ENCODE data around the gene GRIA1. TPM values are rescaled to one million over a fixed set of nuclear protein-coding genes. Genes with fewer than 3 reads are reported as not detected.

The GRIA1 gene
- total RNA-seq, 2 donors from 2014 or later: not detected

DNA sequence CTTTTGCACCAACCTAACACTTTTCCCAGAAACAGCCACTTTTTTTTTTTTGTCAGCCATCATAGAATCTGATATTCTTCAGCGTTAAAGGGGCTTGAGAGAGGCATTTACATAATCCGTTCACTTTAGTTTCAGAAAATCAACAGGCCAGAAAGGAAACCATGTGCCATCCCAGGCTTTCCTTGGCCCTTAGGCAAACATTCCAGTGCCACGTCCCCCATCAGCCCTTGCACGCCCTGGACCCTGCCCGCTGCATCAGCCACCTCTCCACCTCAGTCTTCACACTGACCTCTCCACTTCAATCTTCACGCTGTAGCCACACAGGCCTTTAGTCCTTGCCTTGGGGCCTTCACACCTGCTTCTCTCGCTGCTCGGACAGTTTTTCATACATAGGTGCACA is 123.2 kb downstream of the GRIA1 start:
- no peaks in the 10 kb centered on the region for H3K9me3 ChIP-seq (ENCODE audit: control insufficient read depth, low read length, poor library complexity, severe bottlenecking)
- no peaks in the 10 kb centered on the region for H3K4me1 Mint-ChIP-seq

DNA sequence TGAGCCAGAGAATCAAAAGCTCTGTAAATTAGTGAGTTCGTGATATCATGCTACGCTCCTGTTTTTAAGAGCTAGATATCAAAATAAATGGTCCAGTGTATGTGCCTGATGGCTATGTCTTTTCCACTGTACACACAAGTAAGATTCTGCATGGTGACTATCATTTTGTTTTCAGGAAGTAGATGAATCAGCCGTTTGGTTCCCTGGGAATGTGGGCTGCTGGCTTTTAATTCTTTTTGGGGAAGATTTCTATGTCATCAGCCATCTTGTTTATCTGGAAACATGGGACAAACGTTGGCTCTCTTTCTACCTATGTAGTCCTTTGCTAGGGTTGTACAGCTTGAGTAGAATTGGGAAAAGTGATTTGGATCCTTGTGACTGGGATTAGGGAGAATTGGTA is 126.7 kb downstream of the GRIA1 start:
- no peaks in the 10 kb centered on the region for H3K9me3 ChIP-seq (ENCODE audit: control insufficient read depth, low read length, poor library complexity, severe bottlenecking)
- Mint-ChIP-seq H3K4me1 (no peaks in the 10 kb centered on the region), H3K27ac (no peak overlapping the region), H3K36me3 (ENCODE audit: low read depth) (no peaks in the 10 kb centered on the region), H3K4me3 (no peak overlapping the region), H3K27me3 (no peaks in the 10 kb centered on the region)
- no peak for DNase-seq
- ATAC-seq: no peak

More for the DNA sequence above, 123.2 kb downstream of the GRIA1 start:
- Mint-ChIP-seq H3K27ac (no peak overlapping the region), H3K36me3 (ENCODE audit: low read depth) (no peaks in the 10 kb centered on the region), H3K27me3 (peaks cover 4% of the 10 kb centered on the region), H3K4me3 (no peak overlapping the region)
- no peak for ATAC-seq
- no peak for DNase-seq

DNA sequence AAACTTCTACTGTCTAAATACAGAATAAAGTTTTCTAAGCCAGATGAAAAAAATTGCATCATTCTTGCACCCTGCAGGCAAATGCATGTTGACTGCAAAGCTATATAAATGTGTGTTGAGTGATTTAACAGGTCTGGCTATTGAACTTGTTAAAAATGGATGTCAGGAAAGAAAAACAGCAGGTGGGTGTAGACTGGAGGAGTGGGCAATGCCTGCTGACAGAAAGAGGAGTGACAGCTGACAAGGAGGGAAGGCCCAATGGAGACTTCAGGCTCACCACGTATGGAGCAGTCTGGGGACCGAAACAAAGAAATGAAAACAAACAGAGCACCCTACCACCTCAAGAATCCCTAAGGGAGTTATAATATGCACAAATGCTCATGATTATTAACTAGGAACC is 127.8 kb downstream of the GRIA1 start:
- no peaks in the 10 kb centered on the region for H3K27me3 Mint-ChIP-seq
- no peak overlapping the region for H3K4me3 Mint-ChIP-seq
- H3K27ac Mint-ChIP-seq: no peak overlapping the region
- no peaks in the 10 kb centered on the region for H3K9me3 ChIP-seq (ENCODE audit: control insufficient read depth, low read length, poor library complexity, severe bottlenecking)
- no peaks in the 10 kb centered on the region for H3K4me1 Mint-ChIP-seq
- no peaks in the 10 kb centered on the region for H3K36me3 Mint-ChIP-seq (ENCODE audit: low read depth)
- DNase-seq (no peak), ATAC-seq (no peak)

DNA sequence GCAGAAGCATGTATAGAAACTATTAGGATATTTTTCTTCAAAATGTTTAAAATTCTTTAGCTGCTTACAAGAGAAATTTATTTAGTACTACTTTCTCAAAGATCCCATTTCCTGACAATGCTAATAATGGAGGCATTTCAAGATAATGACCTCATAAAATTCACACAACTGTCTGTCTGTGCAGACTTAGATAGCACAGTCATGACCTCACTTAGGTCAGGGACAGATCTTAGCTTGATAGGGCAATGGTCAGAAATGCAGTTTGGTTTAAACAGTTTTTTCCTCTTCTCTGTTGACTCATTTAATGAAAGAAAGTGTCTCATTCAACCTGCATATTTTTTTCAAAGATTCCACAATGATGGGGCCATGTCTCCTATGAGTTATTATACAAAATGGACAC is 128.4 kb downstream of the GRIA1 start:
- no peaks in the 10 kb centered on the region for H3K36me3 Mint-ChIP-seq (ENCODE audit: low read depth)
- no peaks in the 10 kb centered on the region for H3K27me3 Mint-ChIP-seq
- DNase-seq: no peak
- H3K4me3 Mint-ChIP-seq: no peak overlapping the region
- ATAC-seq: no peak
- H3K27ac Mint-ChIP-seq: no peak overlapping the region
- no peaks in the 10 kb centered on the region for H3K4me1 Mint-ChIP-seq
- H3K9me3 ChIP-seq (ENCODE audit: control insufficient read depth, low read length, poor library complexity, severe bottlenecking): no peaks in the 10 kb centered on the region

DNA sequence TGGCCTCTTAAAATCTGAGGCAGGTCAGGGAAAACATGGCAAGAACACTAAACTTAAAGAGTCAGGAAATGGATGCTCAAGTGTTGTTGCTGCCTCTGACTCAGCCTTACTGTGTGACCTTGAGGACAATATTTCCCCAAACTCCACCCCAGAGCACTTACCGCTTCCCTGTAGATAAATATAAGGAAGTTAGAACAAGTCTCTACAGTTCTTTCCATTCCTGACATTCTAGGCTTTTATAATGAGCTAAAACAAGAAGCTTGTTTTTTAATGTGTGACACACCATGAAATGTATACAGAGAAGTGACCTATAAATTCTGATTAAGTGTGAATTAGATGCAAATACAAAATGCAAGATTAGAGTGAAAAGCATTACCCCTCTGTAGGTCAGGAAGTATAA is 129.3 kb downstream of the GRIA1 start:
- Mint-ChIP-seq H3K4me1 (no peaks in the 10 kb centered on the region), H3K27ac (no peak overlapping the region), H3K27me3 (no peaks in the 10 kb centered on the region), H3K4me3 (no peak overlapping the region), H3K36me3 (ENCODE audit: low read depth) (no peaks in the 10 kb centered on the region)
- no peaks in the 10 kb centered on the region for H3K9me3 ChIP-seq (ENCODE audit: control insufficient read depth, low read length, poor library complexity, severe bottlenecking)
- no peak for DNase-seq
- ATAC-seq: no peak

DNA sequence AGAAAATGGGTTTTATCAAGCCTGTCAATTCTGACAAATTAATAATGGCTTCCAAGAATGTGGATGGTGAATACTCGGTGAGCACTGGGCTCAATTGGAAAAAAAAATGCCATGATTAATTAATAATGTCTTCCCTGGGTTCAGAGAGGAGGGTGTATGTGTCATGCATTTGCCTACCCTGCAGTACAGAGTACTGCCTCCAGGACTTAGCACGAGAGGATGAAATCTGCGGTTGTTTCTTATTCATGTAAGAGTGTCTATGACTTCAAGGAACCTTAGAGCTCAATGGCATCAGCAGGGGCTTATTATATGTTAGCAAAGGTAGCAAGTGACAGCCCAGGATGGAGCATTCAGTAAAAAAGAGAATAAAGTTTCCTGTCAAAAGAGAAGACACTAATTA is 132.7 kb downstream of the GRIA1 start:
- H3K9me3 ChIP-seq (ENCODE audit: control insufficient read depth, low read length, poor library complexity, severe bottlenecking): no peaks in the 10 kb centered on the region
- ATAC-seq (no peak), DNase-seq (no peak)
- no peak overlapping the region for H3K27ac Mint-ChIP-seq
- H3K27me3 Mint-ChIP-seq: no peaks in the 10 kb centered on the region
- no peaks in the 10 kb centered on the region for H3K36me3 Mint-ChIP-seq (ENCODE audit: low read depth)
- no peaks in the 10 kb centered on the region for H3K4me1 Mint-ChIP-seq
- no peak overlapping the region for H3K4me3 Mint-ChIP-seq

DNA sequence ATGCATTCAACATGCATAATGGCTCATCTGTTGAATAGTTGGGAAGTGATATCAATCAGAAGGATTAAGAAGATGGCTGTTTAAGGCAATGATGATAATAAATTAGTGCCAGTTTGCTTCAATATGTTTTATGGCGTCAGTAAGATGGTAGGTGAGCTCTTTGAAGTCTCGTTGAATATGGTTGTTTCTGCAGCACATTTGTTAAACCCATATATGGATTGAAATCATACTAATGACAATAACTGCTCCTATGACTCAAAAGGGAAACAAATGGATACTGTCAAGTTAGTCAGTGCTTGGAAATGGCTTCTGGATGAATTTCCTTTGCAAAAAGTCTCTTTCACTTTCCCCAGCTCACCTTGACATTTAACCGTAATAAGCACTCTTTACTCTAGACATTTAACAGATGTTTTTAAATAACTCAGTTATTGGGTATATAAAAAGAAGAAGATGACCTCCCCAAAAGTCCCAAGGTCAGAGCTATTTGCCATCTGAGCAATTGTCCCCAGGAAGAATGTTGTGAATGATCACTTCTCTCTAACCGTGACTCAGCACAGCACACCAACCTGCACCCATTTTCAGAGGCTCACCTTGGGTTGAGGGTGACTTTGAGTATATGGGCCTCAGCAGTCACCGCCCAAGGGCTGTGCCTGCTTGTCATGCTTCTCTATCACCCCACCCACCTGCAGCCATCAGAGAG is 133.4 kb downstream of the GRIA1 start:
- no peak overlapping the region for H3K4me3 Mint-ChIP-seq
- ATAC-seq (no peak), DNase-seq (no peak)
- no peaks in the 10 kb centered on the region for H3K9me3 ChIP-seq (ENCODE audit: control insufficient read depth, low read length, poor library complexity, severe bottlenecking)
- H3K27me3 Mint-ChIP-seq: no peaks in the 10 kb centered on the region
- no peaks in the 10 kb centered on the region for H3K4me1 Mint-ChIP-seq
- H3K27ac Mint-ChIP-seq: no peak overlapping the region
- H3K36me3 Mint-ChIP-seq (ENCODE audit: low read depth): no peaks in the 10 kb centered on the region

DNA sequence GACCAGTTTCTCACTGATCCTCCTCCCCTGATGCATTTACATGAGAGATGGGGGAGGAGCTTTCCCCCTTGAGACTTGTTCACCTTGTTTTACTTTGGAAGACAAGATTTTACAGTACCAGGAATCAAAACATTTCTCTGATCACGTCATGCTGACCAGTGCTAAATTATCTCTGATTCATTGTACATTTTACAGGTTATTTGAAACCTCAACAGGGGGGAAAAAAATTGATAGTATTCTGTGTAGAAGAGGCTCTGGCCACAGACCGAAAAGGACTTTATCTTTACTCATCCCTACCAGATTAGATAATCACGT is 133.9 kb downstream of the GRIA1 start:
- Mint-ChIP-seq H3K4me3 (no peak overlapping the region), H3K36me3 (ENCODE audit: low read depth) (no peaks in the 10 kb centered on the region), H3K27ac (no peak overlapping the region), H3K27me3 (no peaks in the 10 kb centered on the region), H3K4me1 (no peaks in the 10 kb centered on the region)
- no peaks in the 10 kb centered on the region for H3K9me3 ChIP-seq (ENCODE audit: control insufficient read depth, low read length, poor library complexity, severe bottlenecking)
- DNase-seq (no peak), ATAC-seq (no peak)

DNA sequence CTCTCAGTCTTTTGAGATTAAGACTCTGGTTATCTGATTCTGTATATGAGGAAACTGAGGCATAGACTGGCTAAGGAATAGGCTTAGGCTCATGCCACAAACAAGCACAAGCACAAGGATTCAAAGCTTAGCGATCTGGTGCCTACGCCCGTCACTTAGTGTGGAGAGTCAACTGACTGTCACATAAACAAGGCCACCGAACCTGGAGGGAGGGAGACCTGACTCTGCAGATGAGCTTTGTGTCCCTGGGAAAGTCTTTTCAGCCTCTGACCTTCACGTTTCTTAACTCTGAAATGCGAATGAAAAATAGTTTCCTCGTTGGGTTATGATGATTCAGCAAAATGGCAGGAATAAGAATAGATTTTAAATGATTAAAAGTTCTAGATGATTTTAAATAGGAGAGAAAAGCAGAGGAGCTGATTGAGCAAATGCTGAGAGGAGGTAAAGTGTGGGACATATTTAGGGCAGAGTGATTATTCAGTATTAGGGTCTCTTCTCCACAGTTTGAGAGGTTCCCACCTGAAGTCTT is 135.4 kb downstream of the GRIA1 start:
- Mint-ChIP-seq H3K4me3 (no peak overlapping the region), H3K36me3 (ENCODE audit: low read depth) (no peaks in the 10 kb centered on the region), H3K27ac (no peak overlapping the region), H3K27me3 (peaks cover 3% of the 10 kb centered on the region), H3K4me1 (no peaks in the 10 kb centered on the region)
- H3K9me3 ChIP-seq (ENCODE audit: control insufficient read depth, low read length, poor library complexity, severe bottlenecking): no peaks in the 10 kb centered on the region
- ATAC-seq (no peak), DNase-seq (no peak)

DNA sequence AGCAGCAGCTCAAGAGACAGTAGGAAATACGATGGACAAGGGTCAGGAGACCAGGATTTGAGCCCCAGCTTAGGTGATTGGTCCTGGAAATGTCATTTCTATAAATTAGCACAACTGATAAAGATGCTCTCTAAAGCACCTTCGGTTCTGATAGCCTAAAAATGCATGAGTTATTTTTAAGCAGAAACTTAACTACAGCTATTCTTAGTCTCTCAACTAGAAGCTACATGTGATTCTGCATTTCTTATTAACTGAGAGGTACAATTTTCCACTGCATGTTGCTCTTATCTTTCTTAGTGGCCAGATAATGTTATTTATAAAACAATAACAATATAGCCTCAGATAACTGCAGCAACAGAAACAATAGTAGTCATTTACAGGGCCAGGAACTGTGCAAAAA is 136.4 kb downstream of the GRIA1 start:
- no peaks in the 10 kb centered on the region for H3K36me3 Mint-ChIP-seq (ENCODE audit: low read depth)
- no peak for ATAC-seq

DNA sequence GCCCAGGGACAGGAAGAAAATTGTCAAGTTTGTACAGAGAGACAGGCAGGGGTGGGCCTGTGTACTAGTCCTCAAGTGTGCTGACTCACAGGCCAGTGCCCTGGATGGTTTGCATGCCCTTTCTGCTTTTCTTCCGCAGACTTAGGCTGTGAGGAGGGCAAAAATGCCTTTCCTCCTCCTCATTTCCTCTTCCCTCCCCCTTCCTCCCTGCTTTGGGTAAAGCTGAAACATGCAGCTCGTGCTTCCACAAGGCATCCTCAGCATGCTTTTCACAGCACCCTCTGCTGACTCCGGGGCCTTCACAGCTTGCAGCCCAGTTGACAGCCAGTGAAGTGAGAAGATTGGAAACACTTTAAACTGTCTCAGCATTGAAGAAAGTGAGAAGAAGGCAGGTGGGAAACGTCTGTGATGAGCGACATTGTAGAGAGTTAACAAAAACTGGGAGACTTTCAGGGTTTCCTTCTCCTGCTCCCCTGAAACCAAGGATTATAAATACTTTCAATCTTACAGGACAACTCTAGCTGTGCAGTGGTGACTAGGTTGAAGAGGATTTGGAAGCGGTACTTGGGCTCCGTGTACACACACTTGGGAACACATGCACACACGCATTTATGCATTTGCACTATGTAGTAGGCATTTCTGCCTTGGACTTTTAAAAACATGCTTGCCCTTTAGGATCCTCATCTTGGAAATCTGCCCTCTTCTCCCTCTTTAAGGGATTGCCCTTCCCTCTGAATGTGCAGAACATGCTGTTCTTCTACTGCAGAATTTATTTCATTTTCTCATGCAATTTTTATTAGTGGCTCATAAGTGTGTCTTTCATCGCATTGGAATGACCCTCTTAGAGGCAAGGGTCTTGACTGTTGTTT is 138.8 kb downstream of the GRIA1 start:
- H3K27me3 Mint-ChIP-seq: peaks cover 8% of the 10 kb centered on the region
- H3K36me3 Mint-ChIP-seq (ENCODE audit: low read depth): no peaks in the 10 kb centered on the region
- DNase-seq (no peak), ATAC-seq (no peak)
- no peak overlapping the region for H3K4me3 Mint-ChIP-seq
- H3K9me3 ChIP-seq (ENCODE audit: control insufficient read depth, low read length, poor library complexity, severe bottlenecking): no peaks in the 10 kb centered on the region
- H3K27ac Mint-ChIP-seq: no peak overlapping the region
- H3K4me1 Mint-ChIP-seq: no peaks in the 10 kb centered on the region

More for the DNA sequence above, 136.4 kb downstream of the GRIA1 start:
- H3K9me3 ChIP-seq (ENCODE audit: control insufficient read depth, low read length, poor library complexity, severe bottlenecking): no peaks in the 10 kb centered on the region
- Mint-ChIP-seq H3K4me1 (no peaks in the 10 kb centered on the region), H3K27me3 (peaks cover 8% of the 10 kb centered on the region), H3K4me3 (no peak overlapping the region), H3K27ac (no peak overlapping the region)
- no peak for DNase-seq

DNA sequence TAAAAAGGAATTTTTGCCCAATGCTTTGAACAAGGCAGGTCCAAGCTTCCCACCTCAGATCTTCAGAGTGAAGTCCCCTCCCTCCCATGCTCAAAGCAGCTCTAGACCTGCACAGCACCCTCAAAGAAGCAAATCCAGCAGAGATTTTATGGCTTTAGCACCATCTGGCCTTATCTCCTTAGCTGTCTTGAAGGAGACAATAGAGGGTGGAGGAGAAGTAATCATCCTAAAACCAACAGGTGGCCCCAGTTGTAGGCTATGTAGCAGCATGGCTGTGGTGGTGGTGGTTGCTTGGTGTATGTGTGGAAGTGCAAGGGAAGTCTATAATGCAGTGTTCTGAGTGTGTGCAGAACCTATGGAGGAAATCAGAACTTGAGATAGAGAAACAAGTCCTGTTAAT is 140.1 kb downstream of the GRIA1 start:
- no peaks in the 10 kb centered on the region for H3K36me3 Mint-ChIP-seq (ENCODE audit: low read depth)
- ATAC-seq: no peak
- no peaks in the 10 kb centered on the region for H3K9me3 ChIP-seq (ENCODE audit: control insufficient read depth, low read length, poor library complexity, severe bottlenecking)
- H3K27ac Mint-ChIP-seq: no peak overlapping the region
- no peaks in the 10 kb centered on the region for H3K4me1 Mint-ChIP-seq
- peaks cover 8% of the 10 kb centered on the region for H3K27me3 Mint-ChIP-seq
- DNase-seq: no peak
- no peak overlapping the region for H3K4me3 Mint-ChIP-seq

DNA sequence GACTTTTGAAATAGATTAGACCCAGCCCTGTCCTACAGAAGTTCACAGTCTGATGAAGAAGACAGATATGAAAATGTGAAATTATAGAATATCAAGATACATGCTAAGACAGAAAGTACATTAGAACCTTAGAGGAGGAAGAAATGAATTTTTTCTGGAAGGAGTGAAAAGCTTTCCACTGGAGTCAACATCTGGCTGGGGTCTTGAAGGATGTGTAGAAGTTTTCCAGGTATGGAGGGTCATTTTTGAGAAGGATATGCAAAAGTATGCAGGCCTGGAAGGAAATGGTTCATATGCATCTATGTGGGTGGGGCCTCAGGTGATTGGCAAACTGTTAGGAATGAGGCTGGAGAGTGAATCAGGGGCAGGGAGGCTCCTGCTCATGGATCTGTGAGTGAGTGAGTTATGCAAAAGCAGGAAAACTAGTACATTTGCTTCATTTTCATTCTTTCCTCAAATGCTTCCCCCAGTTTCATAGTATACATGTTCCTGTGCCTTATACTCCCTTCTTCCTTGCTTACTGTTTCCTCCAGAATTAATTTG is 142.3 kb downstream of the GRIA1 start:
- Mint-ChIP-seq H3K27ac (no peak overlapping the region), H3K4me3 (no peak overlapping the region), H3K4me1 (no peaks in the 10 kb centered on the region), H3K36me3 (ENCODE audit: low read depth) (no peaks in the 10 kb centered on the region), H3K27me3 (peaks cover 8% of the 10 kb centered on the region)
- no peak for ATAC-seq
- DNase-seq: no peak
- no peaks in the 10 kb centered on the region for H3K9me3 ChIP-seq (ENCODE audit: control insufficient read depth, low read length, poor library complexity, severe bottlenecking)

All from T-helper 17 cell (primary cell).